Aorta (tissue), 5 donors: Measurements from ENCODE around the gene TRIML2. TPM values are rescaled to one million over a fixed set of nuclear protein-coding genes. Genes with fewer than 3 reads are reported as not detected.

Experiments used
- ATAC-seq: fragments of 200-7000 bp; cut with Tn5 transposase; one replicate; pipeline ENCODE4 v1.9.1; 2022; ENCODE audit warnings: moderate library complexity; ENCODE audit not compliant: low FRiP score
- DNase-seq, 2 donors: peaks; one replicate each; pipeline ENCODE4 v3.0.0-alpha.2; 2020
- H3K27ac ChIP-seq, 2 donors: one replicate each; pipeline ENCODE4 v1.5.1; 2013; ENCODE audit warnings: low read length in 2 of 2, mild to moderate bottlenecking in 2 of 2, moderate library complexity in 2 of 2, control low read depth in 1 of 2, inconsistent platforms in 1 of 2, low read depth in 1 of 2
- H3K27me3 ChIP-seq, 2 donors: one replicate each; pipeline ENCODE4 v1.6.1; 2013; ENCODE audit warnings: control low read depth in 1 of 2, low read length in 1 of 2, mild to moderate bottlenecking in 1 of 2, moderate library complexity in 1 of 2; ENCODE audit not compliant: insufficient read depth in 2 of 2, control insufficient read depth in 1 of 2
- H3K36me3 ChIP-seq, 2 donors: one replicate each; pipeline ENCODE4 v1.6.1; 2013; ENCODE audit warnings: control low read depth in 1 of 2, low read length in 1 of 2, mild to moderate bottlenecking in 1 of 2; ENCODE audit not compliant: insufficient read depth in 2 of 2, control insufficient read depth in 1 of 2
- H3K4me1 ChIP-seq, 2 donors: one replicate each; pipeline ENCODE4 v1.6.1; 2013; ENCODE audit warnings: low read length in 2 of 2, control low read depth in 1 of 2, mild to moderate bottlenecking in 1 of 2, moderate library complexity in 1 of 2; ENCODE audit not compliant: insufficient read depth in 2 of 2, control insufficient read depth in 1 of 2
- H3K4me3 ChIP-seq, 2 donors: one replicate each; pipeline ENCODE4 v1.5.1; 2013; ENCODE audit warnings: low read length in 2 of 2, control low read depth in 1 of 2, mild to moderate bottlenecking in 1 of 2
- H3K9me3 ChIP-seq: one replicate; pipeline ENCODE4 v1.6.1; 2013; ENCODE audit warnings: mild to moderate bottlenecking, low read length; ENCODE audit not compliant: control insufficient read depth
- WGBS, 2 donors: extraction: QIAGEN DNeasy Blood & Tissue Kit; methylation state at CpG; one replicate each; pipeline ENCODE4 v1.1.7; 2013; 5-methylcytosine and 5-hydroxymethylcytosine counted together
- intact Hi-C, 2 donors: fragments of 100-400 bp; cut with DNase I; formaldehyde crosslinking; loops; one replicate each; pipeline versions ENCODE4 v1.14.2 to v1.15.0; 2022
- polyA plus RNA-seq, 2 donors: library from polyadenylated mRNA; stranded (reverse); fragments of 200-250 nt; gene quantifications; one replicate each; pipeline ENCODE4 v1.2.3, GENCODE V29; 2013
- total RNA-seq, 2 donors: library from RNA; stranded (reverse); fragmentation: NEBNext Ultra II Directional; extraction: Animal tissue kit (Norgen Biotek cat#: 25700); gene quantifications; one replicate each; pipeline ENCODE4 v1.2.1, GENCODE V29; 2021
- donor health status: healthy with polysubstance abuse.
- donor health status: Bipolar disorder and iron deficiency.
- donor health status: DM: no; HTN: no; CAD: no.
- donor health status: DM: no; HTN: no; CAD: no.
- donor health status: DM: yes; HTN: yes; CAD: no.

Gene TRIML2
- total and polyA plus RNA-seq, 4 donors, result not detected

GRCh38 chr4:188139141-188139540 lies 29.7 kb upstream of the TRIML2 start, which contains the start of gene TRIML1:
TSS of gene TRIML1 (plus strand) at chr4:188139441. CDS start at chr4:188139559, 118 bp downstream.
- H3K4me3 ChIP-seq, result no peak within 1 kb of the TSS
- 61 to 64% methylated on average over 3 of the region's 3 CpGs for WGBS, 2 donors
- H3K4me1 ChIP-seq, result no peaks in the 10 kb centered on the region
- H3K27me3 ChIP-seq, result no peaks in the 10 kb centered on the region
- intact Hi-C loops, result no loop called here
- no peaks in the 10 kb centered on the region for H3K36me3 ChIP-seq
- no peak within 1 kb of the TSS for H3K27ac ChIP-seq
- ATAC-seq, result no peak
- no peak for DNase-seq
- H3K9me3 ChIP-seq, result no peaks in the 10 kb centered on the region

GRCh38 chr4:188138227-188138626 lies 28.8 kb upstream of the TRIML2 start:
- Histone ChIP-seq H3K9me3 (no peaks in the 10 kb centered on the region), H3K27me3 (no peaks in the 10 kb centered on the region), H3K4me1 (no peaks in the 10 kb centered on the region), H3K36me3 (no peaks in the 10 kb centered on the region), H3K27ac (no peak overlapping the region), H3K4me3 (no peak overlapping the region)
- DNase-seq, result no peak
- intact Hi-C loops, result no loop called here
- 60 to 70% methylated on average over 10 of the region's 10 CpGs for WGBS, 2 donors
- ATAC-seq, result no peak

GRCh38 chr4:188132232-188132631 lies 22.8 kb upstream of the TRIML2 start:
- Histone ChIP-seq H3K9me3 (no peaks in the 10 kb centered on the region), H3K36me3 (no peaks in the 10 kb centered on the region), H3K27me3 (no peaks in the 10 kb centered on the region), H3K4me3 (no peak overlapping the region), H3K4me1 (no peaks in the 10 kb centered on the region), H3K27ac (no peak overlapping the region)
- ATAC-seq (no peak), DNase-seq (no peak)
- 78 to 97% methylated on average over 5 of the region's 5 CpGs for WGBS, 2 donors
- intact Hi-C loops, result no loop called here

GRCh38 chr4:188130355-188130754 lies 21.0 kb upstream of the TRIML2 start:
- H3K4me3 ChIP-seq, result no peak overlapping the region
- no peaks in the 10 kb centered on the region for H3K9me3 ChIP-seq
- H3K36me3 ChIP-seq, result no peaks in the 10 kb centered on the region
- H3K4me1 ChIP-seq, result no peaks in the 10 kb centered on the region
- 89% methylated on average over 4 of the region's 4 CpGs for WGBS, 2 donors
- DNase-seq, result no peak
- no peak for ATAC-seq
- no peaks in the 10 kb centered on the region for H3K27me3 ChIP-seq
- H3K27ac ChIP-seq, result no peak overlapping the region
- intact Hi-C loops, result no loop called here

- DNase-seq (no peak), ATAC-seq (no peak)
- no peak overlapping the region for H3K4me3 ChIP-seq
- intact Hi-C loops, result loop anchor here in 1 of 2 donors (10.0 kb wide), 1 partner anchor 227 kb away; no protein-coding TSS in a partner anchor
- no peaks in the 10 kb centered on the region for H3K36me3 ChIP-seq
- H3K27me3 ChIP-seq, result no peaks in the 10 kb centered on the region
- no peaks in the 10 kb centered on the region for H3K4me1 ChIP-seq
- no peaks in the 10 kb centered on the region for H3K9me3 ChIP-seq
- H3K27ac ChIP-seq, result no peak overlapping the region
- 41 to 51% methylated on average over 5 of the region's 5 CpGs for WGBS, 2 donors
These were observed 17.9 kb upstream of the TRIML2 start for GRCh38 chr4:188127214-188127874.

GRCh38 chr4:188121530-188121929 lies 12.1 kb upstream of the TRIML2 start:
- H3K27ac ChIP-seq, result no peak overlapping the region
- DNase-seq, result no peak
- H3K36me3 ChIP-seq, result no peaks in the 10 kb centered on the region
- H3K27me3 ChIP-seq, result no peaks in the 10 kb centered on the region
- no peak overlapping the region for H3K4me3 ChIP-seq
- intact Hi-C loops, result loop anchor here in 1 of 2 donors (10.0 kb wide), 1 partner anchor 233 kb away; no protein-coding TSS in a partner anchor
- 78 to 79% methylated on average over 13 of the region's 13 CpGs for WGBS, 2 donors
- no peaks in the 10 kb centered on the region for H3K9me3 ChIP-seq
- ATAC-seq, result no peak
- H3K4me1 ChIP-seq, result no peaks in the 10 kb centered on the region

GRCh38 chr4:188117631-188118324 lies 8.4 kb upstream of the TRIML2 start:
- Histone ChIP-seq H3K4me3 (no peak overlapping the region), H3K9me3 (no peaks in the 10 kb centered on the region), H3K27me3 (no peaks in the 10 kb centered on the region), H3K4me1 (no peaks in the 10 kb centered on the region), H3K27ac (no peak overlapping the region), H3K36me3 (no peaks in the 10 kb centered on the region)
- 81 to 82% methylated on average over 16 of the region's 16 CpGs for WGBS, 2 donors
- intact Hi-C loops, result no loop called here
- DNase-seq, result no peak
- ATAC-seq, result no peak

GRCh38 chr4:188113156-188113555 lies 3.8 kb upstream of the TRIML2 start:
- ATAC-seq, result no peak
- Histone ChIP-seq H3K27ac (no peak overlapping the region), H3K27me3 (no peaks in the 10 kb centered on the region), H3K9me3 (no peaks in the 10 kb centered on the region), H3K36me3 (no peaks in the 10 kb centered on the region), H3K4me1 (no peaks in the 10 kb centered on the region), H3K4me3 (no peak overlapping the region)
- whole genome bisulfite sequencing, 2 donors, result 88 to 94% methylated on average over 9 of the region's 9 CpGs
- intact Hi-C loops, result no loop called here
- no peak for DNase-seq

- H3K9me3 ChIP-seq, result no peaks in the 10 kb centered on the region
- H3K27me3 ChIP-seq, result no peaks in the 10 kb centered on the region
- H3K4me1 ChIP-seq, result no peaks in the 10 kb centered on the region
- no peaks in the 10 kb centered on the region for H3K36me3 ChIP-seq
- no peak overlapping the region for H3K27ac ChIP-seq
- H3K4me3 ChIP-seq, result no peak overlapping the region
- no peak for DNase-seq
- no peak for ATAC-seq
- intact Hi-C loops, result no loop called here
- 75 to 91% methylated on average over 6 of the region's 6 CpGs for WGBS, 2 donors
These were observed 2.6 kb upstream of the TRIML2 start for GRCh38 chr4:188111955-188112354.
